GM12878 (cell line): ENCODE data around the gene RPL31. TPM values are rescaled to one million over a fixed set of nuclear protein-coding genes. Genes with fewer than 3 reads are reported as not detected.

Source experiments
- RELA ChIP-seq: fragments of 450-650 bp; IDR thresholded peaks from 2 replicates; pipeline ENCODE4 v1.8.0; 2014; ENCODE audit warnings: borderline replicate concordance; ENCODE audit not compliant: partially characterized antibody
- SRF ChIP-seq, 2 experiments: IDR thresholded peaks; 2 replicates each; pipeline ENCODE4 v1.6.1; 2011; ENCODE audit warnings: low read depth in 2 of 2, low read length in 2 of 2, mild to moderate bottlenecking in 1 of 2, moderate library complexity in 1 of 2
- polyA plus RNA-seq, 11 experiments: library from polyadenylated mRNA; depleted of rRNA in 4 of 11; unstranded in 6 of 11; stranded (reverse) in 5 of 11; fragments of >200 nt; fragmentation: Nextera tagmentation in 4 of 11; fragmentation: Illumina TruSeq in 1 of 11; extraction: Ambion mirVana in 4 of 11; extraction: Trizol in 1 of 11; gene quantifications; 1 replicate in 1 of 11; 2 replicates in 10 of 11; pipeline versions ENCODE4 v1.2.1 to v1.2.3, GENCODE V29; 2011 to 2016; ENCODE audit warnings: inconsistent platforms in 2 of 11, missing spikeins in 2 of 11, low read depth in 1 of 11
- total RNA-seq, 4 experiments: library from RNA; depleted of rRNA in 3 of 4; stranded (reverse); fragments of >200 nt in 3 of 4; fragmentation: Illumina TruSeq in 1 of 4; extraction: Trizol in 1 of 4; gene quantifications; 2 replicates each; pipeline versions ENCODE4 v1.2.1 to v1.2.3, GENCODE V29; 2013 to 2021
- TF ChIP-seq, protein P1 (sequence below): IDR thresholded peaks from 2 replicates; pipeline ENCODE4 v1.6.1; 2011; ENCODE audit warnings: mild to moderate bottlenecking, low read depth, low read length, moderate library complexity; ENCODE audit not compliant: insufficient replicate concordance
- TF ChIP-seq, protein P2 (sequence below): fragments of 450-650 bp; IDR thresholded peaks from 2 replicates; pipeline ENCODE4 v1.6.1; 2016; ENCODE audit warnings: mild to moderate bottlenecking, moderate library complexity, borderline replicate concordance
- TF ChIP-seq, protein P3 (sequence below): fragments of 450-650 bp; IDR thresholded peaks from 2 replicates; pipeline ENCODE4 v1.6.1; 2017; ENCODE audit warnings: mild to moderate bottlenecking, moderate library complexity

The RPL31 gene
- total and polyA plus RNA-seq, 10 of the 15 experiments (the other 5 are each of a cell fraction or from before 2014, with no cell fraction given) = 1,643 to 8,551 (median 2,208) TPM

DNA sequence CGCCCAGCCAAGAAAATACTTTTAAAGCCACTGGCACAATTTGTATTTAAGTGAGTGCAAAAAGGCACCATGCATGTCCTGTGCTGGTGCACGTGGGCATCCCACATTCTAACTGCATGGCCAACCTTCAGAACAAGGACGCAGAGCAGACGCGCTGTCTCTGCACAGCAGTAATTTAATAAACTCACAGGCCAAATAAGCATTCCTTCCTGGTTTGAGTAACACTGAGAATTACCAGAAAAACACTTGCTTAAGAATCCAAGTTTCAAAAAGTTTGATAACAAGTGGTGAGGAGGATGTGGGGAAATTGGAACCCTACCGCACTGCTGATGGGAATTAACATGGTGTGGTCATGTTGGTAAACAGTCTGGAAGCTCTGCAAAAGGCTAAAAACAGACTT lies 38.7 kb downstream of the RPL31 start (continued):
- TF ChIP-seq, protein P1, sequence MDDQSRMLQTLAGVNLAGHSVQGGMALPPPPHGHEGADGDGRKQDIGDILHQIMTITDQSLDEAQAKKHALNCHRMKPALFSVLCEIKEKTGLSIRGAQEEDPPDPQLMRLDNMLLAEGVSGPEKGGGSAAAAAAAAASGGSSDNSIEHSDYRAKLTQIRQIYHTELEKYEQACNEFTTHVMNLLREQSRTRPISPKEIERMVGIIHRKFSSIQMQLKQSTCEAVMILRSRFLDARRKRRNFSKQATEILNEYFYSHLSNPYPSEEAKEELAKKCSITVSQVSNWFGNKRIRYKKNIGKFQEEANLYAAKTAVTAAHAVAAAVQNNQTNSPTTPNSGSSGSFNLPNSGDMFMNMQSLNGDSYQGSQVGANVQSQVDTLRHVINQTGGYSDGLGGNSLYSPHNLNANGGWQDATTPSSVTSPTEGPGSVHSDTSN = no peak
- TF ChIP-seq RELA = no peak
- TF ChIP-seq SRF (IDR thresholded peaks at IDR 0.05; ENCODE audit: low read depth in 2 of 2, low read length in 2 of 2) = no peak
- TF ChIP-seq, protein P2, sequence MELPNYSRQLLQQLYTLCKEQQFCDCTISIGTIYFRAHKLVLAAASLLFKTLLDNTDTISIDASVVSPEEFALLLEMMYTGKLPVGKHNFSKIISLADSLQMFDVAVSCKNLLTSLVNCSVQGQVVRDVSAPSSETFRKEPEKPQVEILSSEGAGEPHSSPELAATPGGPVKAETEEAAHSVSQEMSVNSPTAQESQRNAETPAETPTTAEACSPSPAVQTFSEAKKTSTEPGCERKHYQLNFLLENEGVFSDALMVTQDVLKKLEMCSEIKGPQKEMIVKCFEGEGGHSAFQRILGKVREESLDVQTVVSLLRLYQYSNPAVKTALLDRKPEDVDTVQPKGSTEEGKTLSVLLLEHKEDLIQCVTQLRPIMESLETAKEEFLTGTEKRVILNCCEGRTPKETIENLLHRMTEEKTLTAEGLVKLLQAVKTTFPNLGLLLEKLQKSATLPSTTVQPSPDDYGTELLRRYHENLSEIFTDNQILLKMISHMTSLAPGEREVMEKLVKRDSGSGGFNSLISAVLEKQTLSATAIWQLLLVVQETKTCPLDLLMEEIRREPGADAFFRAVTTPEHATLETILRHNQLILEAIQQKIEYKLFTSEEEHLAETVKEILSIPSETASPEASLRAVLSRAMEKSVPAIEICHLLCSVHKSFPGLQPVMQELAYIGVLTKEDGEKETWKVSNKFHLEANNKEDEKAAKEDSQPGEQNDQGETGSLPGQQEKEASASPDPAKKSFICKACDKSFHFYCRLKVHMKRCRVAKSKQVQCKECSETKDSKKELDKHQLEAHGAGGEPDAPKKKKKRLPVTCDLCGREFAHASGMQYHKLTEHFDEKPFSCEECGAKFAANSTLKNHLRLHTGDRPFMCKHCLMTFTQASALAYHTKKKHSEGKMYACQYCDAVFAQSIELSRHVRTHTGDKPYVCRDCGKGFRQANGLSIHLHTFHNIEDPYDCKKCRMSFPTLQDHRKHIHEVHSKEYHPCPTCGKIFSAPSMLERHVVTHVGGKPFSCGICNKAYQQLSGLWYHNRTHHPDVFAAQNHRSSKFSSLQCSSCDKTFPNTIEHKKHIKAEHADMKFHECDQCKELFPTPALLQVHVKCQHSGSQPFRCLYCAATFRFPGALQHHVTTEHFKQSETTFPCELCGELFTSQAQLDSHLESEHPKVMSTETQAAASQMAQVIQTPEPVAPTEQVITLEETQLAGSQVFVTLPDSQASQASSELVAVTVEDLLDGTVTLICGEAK = no peak
- TF ChIP-seq, protein P3, sequence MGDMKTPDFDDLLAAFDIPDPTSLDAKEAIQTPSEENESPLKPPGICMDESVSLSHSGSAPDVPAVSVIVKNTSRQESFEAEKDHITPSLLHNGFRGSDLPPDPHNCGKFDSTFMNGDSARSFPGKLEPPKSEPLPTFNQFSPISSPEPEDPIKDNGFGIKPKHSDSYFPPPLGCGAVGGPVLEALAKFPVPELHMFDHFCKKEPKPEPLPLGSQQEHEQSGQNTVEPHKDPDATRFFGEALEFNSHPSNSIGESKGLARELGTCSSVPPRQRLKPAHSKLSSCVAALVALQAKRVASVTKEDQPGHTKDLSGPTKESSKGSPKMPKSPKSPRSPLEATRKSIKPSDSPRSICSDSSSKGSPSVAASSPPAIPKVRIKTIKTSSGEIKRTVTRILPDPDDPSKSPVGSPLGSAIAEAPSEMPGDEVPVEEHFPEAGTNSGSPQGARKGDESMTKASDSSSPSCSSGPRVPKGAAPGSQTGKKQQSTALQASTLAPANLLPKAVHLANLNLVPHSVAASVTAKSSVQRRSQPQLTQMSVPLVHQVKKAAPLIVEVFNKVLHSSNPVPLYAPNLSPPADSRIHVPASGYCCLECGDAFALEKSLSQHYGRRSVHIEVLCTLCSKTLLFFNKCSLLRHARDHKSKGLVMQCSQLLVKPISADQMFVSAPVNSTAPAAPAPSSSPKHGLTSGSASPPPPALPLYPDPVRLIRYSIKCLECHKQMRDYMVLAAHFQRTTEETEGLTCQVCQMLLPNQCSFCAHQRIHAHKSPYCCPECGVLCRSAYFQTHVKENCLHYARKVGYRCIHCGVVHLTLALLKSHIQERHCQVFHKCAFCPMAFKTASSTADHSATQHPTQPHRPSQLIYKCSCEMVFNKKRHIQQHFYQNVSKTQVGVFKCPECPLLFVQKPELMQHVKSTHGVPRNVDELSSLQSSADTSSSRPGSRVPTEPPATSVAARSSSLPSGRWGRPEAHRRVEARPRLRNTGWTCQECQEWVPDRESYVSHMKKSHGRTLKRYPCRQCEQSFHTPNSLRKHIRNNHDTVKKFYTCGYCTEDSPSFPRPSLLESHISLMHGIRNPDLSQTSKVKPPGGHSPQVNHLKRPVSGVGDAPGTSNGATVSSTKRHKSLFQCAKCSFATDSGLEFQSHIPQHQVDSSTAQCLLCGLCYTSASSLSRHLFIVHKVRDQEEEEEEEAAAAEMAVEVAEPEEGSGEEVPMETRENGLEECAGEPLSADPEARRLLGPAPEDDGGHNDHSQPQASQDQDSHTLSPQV = no peak
- TF ChIP-seq, all 136 proteins: peak for 0
